SK-N-MC (cell line): Measurements from ENCODE around the gene NUP214.

Experiments used
- EZH2 ChIP-seq: fragments of 200-600 bp; sonication (generic); IDR thresholded peaks from one replicate; pipeline ENCODE4 v1.6.1; 2017; ENCODE audit warnings: antibody characterized with exemption
- POLR2AphosphoS5 ChIP-seq: IDR thresholded peaks from 2 replicates; pipeline ENCODE4 v1.6.1; 2012; ENCODE audit warnings: mild to moderate bottlenecking, low read depth, low read length, borderline replicate concordance

DNA sequence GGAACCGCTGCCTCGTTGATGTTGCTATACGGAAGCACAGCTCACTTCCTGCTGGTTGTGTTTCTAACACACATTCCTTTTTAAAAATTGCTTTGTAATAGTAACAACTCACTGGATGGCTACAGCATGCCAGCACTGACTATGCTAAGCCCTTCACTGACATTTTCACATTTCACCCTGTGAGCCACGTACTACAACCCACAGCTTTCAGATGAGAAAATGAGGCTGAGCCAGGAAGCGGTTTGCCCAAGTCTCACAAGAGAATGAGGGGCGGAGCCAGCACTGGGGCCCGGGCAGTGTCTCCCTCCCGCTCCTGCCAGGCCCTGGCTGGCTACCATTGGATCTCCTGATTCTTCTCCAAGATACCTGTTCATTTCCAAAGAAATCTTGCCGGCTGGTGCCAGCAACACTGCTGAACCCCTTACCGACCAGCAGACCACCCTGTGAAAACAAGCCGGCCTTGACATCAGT lies 112.6 kb downstream of the NUP214 start:
- TF ChIP-seq POLR2AphosphoS5 (no peak), EZH2 (no peak)
